HG02571 (cell line): ENCODE data around the gene ELMO1.

ENCODE experiments used
- ATAC-seq: cut with Tn5 transposase; IDR thresholded peaks from one replicate; pipeline ENCODE4 v1.9.1; 2021; ENCODE audit warnings: mild to moderate bottlenecking, moderate library complexity; ENCODE audit not compliant: unreplicated experiment

The ELMO1 gene

DNA sequence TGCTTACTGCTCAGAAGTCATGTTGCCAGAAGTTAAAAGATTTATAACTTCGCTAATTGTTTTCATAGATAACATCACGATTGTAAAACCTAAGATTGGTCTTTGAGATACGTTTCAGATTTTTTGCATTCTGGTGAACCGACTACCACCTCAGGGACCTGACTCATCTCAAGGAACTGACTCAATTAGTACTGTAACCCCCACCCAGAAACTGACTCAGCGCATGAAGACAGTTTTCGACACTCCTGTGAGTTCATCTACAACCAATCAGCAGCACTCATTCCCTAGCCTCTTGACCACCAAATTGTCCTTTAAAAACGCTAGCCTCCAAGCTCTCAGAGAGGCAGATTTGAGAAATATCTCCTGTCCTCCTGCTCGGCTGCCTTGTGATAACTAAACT lies 72.3 kb downstream of the ELMO1 start:
- ATAC-seq = no peak

DNA sequence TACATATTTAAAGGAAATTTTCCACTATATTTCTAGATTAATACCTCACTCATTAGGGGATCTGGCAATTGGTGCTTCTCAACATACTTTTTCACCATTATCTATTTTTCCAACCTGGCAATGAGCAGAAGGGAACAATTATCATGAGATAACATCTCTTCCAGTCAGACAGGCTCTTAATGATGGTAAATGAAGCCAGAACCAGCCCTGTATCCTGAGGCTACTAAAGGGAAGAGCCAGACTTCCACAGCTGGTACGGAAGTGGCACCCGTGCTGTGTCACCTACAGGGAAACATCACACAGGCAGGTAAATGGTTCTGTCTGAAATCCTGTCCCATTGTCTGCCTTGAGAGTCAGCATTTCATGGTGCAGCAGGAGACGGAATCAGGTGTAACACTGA lies 75.9 kb downstream of the ELMO1 start:
- ATAC-seq = no peak

DNA sequence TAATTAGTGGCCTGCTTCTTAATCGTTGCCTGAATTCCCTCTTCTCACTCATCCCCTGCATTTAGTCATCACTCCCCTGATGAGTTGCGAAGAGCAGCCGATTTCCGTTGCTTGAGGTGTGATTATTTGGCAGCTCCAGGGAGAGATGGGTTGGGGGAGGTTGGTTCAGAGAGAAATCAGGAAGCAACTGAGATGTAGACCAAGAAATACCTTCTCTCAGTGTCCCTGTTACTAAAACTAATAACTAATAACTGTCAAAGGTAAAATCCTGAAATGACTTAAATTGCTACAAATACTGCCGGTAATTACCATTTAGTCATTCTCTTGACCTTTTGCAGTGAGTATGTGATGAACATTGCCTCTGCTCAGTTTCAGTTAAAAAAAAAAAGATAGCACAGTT lies 76.9 kb downstream of the ELMO1 start:
- ATAC-seq = no peak

DNA sequence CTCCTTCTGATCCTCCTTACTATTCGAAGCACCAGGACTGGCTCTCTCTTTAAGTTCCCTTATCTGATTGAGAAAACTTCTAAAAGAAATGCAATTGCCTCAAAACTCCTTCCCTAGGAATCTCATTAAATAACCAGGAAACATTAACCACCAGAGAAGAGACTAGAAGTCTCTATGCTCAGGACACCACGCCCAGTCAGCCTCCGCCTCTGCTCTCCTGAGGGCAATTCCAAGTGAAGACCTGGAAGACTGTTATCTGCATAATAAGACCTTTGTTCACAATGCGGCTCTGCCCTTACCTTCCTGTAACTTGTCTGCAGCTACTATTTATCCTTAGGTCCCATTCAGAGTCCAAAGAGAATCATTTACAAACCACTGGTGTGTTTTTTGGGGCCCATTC lies 78.8 kb downstream of the ELMO1 start:
- ATAC-seq = no peak

DNA sequence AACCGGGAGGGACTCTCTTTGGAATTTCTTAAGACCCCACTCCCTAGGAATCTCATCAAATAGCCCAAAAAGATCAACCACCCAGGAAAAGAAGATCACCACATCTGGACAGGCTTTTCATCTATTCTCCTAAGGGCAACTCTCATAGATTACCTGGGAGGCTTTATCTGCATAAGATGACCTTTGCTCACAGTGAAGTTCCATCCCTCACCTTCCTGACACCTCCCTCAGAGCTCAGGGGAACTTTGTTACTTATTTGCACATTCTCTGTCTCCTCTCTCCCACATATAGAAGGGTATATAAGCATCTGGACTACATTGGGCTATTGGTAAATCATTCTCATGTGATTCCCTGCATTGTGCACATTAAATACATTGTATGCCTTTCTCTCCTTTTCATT lies 80.1 kb downstream of the ELMO1 start:
- ATAC-seq = no peak

DNA sequence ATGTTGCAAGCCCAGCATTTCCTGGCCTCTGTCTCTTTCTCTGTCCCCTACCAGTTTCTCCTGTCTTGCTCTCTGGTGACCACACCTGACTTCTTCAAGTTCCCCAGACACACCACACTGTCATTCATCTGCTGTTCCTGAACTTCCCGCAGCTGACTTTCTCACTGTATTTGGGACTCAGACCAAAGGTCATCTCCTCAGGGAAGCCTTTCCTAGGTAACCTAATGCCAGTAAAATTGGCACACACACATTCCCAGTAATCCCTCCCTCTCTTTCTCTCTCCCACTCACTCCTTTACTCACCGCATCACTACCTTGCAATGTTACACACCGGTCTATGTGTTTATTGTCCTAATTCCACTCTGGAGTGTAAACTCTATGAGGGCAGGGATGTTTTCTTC lies 81.7 kb downstream of the ELMO1 start:
- ATAC-seq = no peak

DNA sequence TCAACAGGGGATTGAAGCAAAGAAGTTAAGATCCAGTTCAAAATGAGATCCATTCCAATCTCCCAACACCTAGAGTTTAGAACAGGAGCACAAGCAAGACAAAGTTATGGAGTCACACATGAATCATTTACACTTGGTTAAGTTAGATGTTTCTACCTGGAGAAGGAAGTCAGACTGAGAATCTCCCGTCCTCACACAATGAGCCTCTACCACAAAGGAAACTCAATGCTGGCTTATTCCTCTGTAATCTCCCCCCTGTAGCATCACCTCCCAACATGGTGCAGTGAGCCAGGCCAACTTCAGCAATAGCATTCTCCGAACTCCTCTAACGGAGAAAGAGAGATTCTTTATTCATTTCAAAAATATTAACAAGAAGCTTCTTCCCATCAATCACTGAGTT lies 82.2 kb downstream of the ELMO1 start:
- no peak for ATAC-seq

DNA sequence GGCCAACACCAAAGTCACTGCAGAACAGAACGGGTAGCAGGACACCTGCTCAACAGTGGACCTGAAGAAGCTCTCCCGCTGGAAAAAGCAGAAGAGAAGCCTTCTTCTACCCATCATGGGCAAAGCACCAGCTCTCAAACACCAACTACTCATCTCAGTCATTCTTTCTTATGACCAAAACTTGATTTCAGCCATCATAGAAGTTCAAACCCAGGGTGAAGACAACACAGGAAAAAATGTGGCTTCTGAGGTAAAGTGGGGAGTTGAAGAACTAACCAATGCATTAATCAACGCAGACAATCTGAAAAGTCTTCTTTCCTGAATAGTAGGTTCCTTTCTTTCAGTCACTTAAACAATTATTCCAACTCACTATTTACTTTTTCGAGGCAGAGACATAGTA lies 83.3 kb downstream of the ELMO1 start:
- no peak for ATAC-seq

DNA sequence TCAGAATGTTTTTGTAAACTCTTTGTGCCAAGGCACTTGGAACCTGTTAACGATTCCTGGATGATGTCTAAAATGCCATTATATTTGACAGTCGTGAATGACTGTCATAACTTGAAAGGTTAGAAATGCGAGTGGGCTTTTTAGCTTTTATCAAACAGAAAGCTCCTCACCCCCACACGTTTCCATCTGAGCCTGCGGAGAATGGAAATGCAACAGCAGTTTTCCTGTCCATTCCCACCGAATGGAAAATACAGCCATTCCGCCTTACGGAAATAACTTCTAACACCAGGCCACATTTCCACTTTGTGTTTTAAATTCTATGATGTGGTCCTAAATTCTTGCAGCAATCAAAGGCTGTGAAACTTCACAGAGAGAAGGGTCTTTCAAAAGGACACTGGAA lies 83.8 kb downstream of the ELMO1 start:
- ATAC-seq = no peak

DNA sequence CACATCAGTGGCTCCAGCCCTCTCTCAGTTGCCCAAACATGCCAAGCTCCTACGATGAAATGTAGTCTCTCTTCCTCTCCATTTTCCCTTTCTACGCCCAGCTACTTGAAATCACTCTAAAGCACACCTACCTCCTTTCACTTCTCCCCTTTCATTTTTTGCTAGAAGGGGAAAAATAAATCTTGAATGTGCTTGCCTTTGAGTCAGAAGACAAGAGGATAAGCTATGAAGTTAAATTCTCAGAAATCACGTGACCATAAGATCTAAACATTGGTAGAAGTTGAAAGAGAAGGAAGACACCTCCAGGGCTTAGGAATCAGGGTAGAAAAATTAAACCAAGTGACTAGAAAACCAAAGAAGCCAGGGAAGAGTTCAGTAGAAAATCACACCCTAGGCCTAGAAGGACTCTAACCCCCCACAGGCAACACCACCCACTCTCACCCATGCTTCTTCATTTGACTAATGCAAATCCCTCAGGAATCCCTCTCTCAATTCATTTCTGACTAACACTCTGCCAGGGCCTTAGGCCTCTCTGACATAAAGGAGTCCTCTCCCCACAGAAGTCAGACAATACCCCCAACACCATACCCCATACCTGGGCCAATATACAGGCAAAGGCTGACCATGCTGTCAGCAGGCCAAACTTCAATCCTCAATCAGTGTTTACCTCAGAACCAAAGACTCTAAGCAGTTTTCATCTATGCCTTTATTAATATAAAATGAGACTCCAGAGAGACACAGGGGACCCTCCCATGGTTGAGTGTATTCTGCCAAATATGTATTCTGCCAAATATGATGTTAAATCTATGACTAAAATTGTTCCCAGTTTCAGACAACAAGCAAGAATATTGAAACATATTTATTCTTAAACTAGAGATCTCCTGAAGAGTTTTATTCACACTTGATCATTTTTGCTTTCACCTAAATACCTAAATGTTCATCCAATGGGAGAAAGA lies 84.8 kb downstream of the ELMO1 start:
- no peak for ATAC-seq

DNA sequence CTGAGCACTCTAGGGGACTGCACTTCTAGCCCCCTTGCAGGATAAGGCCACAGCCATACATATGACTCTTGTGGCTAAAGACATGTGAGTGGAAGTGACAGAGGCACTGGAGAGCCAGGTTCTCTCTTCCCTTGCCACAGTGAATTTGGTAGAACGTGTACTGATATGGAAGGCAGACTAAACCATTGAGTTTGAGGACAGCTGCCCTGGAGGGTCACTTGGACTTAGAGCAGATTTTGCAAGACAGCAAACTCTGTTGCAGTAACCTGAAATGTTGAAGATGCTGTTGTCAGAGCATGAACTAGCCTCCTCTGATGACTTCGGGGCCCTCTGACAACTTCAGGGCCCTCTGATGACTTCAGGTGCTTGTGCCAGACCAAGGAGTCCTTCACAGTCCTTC lies 85.9 kb downstream of the ELMO1 start:
- no peak for ATAC-seq

DNA sequence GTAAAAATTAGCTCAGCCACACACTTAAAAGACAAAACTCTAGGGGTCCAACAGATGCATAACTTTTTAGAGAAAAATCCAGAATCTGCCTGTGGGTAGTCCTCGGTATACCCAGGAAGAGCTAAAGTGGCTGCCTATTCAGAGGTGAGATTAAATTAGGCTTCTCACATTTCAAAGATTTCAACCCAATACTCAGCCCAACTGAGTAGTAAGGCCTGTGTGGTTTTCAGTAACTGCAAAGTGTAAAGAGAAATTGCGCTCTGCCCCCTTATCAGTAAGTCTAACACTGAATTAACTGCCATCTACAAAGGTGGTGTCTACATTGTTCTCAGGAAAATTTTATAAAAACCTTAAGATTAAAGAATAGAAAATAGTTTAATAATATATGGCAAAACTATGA lies 88.2 kb downstream of the ELMO1 start:
- ATAC-seq = no peak

DNA sequence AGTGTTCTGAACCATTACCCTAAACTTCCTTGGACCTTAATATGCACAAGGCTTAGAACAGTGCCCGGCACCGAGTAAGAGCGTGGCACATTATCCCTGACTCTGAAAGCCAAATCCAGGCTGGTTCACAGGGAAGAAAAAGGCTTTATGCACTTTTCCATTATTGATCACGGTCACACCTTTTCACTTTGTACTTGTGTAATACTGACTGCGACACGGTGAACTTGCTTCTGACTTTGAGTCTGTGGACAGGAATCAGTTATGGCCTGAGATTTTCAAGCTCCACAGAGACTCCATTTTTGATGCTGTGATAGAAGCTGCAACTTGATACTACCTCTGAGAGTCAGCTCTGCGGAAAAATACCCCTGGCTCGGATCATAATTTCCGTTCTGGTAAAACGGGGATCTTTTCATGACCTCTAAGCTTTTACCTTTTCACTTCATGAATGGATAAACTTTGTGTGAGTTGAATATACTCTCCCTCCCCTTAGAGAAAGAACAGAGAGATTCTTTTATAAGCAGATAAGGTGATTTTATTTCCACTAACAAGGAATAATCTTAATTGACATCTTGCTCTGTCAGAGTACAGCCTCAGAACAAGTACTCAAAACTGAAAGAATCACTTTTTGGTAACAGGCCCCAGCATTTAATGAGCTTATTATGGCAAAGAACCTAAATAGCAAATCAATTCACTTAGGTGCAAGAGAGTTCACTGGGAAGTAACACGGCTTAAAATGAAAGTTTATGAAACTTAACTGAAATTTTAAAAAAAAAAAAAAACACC lies 88.8 kb downstream of the ELMO1 start:
- no peak for ATAC-seq

DNA sequence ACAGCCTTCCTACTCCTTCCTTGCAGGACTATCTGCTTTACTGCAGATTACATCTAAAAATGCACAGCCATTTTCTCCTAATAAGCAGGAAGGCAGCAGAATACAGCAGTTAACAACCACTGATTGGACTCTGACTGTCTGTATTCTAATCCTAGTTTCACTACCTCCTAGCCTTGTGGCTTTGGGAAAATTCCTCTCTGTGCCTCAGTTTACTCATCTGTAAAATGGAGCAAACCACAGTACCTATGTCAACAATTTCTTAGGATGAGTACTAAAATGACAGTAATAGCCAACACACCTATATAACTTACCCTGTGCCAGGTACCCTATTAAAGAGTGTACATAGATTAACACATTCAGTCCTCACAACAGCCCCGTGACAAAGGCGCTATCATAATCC lies 89.5 kb downstream of the ELMO1 start:
- ATAC-seq = no peak

DNA sequence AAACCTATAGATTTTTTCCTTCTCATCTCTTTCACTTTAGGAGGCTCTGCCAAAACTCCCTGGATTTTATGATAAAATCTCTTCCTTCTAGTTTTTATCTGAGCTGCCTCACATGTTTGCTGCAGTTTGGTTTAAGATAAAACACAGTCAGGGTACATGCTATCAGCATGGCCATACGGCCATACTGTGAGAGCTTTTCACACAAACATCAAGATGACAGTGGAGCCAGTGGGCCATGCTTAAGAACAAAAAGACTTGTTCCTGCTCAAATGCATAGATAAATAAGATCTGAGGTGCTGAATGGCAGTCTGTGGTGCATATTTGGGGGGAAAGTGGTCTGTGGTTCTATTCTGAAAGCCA lies 91.0 kb downstream of the ELMO1 start:
- no peak for ATAC-seq

DNA sequence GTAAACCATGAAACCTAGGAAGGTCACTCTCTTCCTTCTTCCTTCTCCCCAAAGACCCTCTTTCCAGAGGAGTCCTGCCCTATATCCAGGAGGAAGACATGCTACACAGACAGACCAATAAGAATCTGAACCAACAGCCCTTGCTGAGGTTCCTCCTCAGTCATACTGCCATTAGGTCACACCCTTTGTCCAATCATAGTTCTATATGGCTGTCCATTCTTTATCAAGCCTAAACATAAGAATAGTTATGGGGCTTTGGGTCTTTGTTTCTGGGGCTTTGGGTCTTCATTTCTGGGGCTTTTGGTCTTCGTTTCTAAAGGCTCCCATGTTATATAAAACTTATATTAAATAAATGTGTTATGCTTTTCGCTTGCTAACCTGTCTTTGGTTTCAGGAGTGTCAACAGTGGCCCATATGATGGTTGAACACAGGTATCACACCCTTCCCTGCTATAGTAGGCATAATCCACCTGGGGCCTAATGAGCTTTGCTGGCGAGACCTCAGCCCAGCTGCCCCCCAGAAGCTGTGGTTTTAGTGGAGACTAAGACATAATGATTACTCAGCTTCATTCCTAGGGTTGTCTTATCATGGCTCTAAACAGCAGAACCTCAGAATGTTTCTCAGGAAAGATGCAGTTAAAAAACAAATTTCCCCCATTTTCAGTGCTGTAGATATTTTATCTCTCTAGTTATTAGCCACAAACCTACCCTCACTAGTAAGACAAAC lies 91.6 kb downstream of the ELMO1 start:
- ATAC-seq = no peak

DNA sequence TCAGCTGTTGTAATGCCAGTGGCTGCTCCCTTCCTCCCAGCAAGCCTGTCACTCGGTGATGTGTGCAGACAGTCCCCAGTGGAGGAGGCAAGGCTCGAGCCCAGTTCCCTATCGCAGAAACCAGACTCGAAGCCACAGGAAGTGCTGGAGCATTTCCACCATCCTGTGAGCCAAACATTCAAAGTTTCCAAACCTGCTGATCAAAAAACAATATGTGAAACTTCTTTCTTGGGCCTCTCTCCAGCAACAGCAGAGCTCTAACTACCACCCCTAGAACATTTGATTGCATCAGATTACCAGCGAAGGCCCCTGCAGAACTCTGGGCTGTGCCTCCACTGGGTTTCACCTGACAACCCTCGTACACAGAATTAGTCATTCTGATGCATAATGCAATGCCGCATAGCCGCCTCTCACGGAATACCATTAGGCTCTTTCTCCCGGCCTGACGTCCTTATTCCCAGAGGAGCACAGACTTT lies 94.0 kb downstream of the ELMO1 start:
- peak; percentile 56 for ATAC-seq

DNA sequence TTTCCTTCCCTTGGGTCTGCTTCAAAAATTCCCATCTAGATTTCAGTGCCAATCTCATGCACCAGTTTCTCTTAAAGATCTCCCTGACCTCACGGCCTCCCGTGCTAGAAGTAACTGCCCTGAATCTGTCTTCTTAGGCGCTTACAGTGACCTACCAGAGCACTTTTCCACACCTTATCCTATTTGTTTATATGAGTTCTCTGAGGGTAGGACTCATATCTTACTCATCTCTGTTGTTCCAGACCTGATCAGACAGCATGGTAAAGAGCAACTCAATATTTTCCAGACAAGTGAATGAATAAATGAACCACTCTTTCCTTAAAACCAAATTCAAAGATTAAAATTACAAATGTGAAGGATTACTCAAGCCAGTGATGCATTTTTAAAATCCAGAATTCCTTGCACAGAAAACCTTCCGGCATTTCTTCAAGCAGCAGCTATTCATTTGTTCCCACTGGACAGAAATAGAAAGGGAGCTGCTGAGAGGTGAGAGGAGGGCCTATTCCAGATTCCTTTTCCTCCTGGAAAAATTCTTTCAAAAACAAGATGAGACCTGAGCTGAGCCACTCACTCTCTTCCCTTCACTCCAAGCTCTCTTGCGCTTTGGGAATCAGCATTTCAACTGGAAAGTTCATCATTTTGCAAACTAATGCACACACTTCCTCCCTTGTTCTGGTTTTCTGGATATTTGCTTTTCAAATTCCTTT lies 94.6 kb downstream of the ELMO1 start:
- no peak for ATAC-seq

DNA sequence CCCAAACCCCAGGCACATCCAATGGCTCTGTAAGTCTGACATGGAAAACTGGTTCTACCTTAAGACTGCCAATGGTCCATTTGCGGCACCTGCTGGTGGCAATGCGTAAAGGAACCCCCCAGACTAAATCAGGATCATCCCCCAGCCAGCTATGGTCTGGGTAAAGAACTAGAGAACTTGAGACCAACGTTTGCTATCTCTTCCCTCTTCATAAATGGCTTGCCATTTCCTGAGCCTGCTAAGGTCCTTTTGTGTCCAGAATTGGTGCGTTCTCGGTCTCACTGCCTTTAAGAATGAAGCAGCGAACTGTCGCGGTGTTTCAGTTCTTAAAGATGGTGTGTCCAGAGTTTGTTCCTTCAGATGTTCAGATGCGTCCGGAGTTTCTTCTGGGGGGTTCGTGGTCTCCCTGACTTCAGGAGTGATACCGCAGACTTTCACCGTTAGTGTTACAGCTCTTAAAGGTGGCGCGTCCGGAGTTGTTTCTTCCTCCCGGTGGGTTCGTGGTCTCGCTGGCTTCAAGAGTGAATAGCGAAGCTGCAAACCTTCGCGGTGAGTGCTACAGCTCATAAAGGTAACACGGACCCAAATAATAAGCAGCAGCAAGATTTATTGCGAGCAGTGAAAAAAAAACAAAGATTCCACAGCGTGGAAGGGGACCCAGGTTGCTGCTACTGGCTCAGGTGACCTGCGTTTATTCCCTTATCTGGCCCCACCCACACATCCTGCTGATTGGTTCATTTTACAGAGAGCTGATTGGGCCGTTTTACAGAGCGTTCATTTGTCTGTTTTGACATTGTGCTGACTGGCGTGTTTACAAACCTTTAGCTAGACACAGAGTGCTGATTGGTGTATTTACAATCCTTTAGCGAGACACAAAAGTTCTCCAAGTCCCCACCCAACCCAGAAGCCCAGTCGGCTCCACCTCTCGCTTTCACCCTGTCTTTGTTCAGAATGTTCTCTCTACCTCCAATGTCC lies 95.4 kb downstream of the ELMO1 start:
- peak; percentile 59 for ATAC-seq
